ENCODE measurements around the gene NIT1.

GRCh38 chr1:161153682-161154337 lies 35.9 kb downstream of the NIT1 start, which contains the start of gene UFC1:
- no peak for TF ChIP-seq CTCF (IDR thresholded peaks at IDR 0.05; ENCODE audit: low read depth, low read length)
- no peak for TF ChIP-seq EZH2phosphoT487 (IDR thresholded peaks at IDR 0.05; ENCODE audit: low read depth)
